ENCODE results near the gene FEV.

GRCh38 chr2:218962859-218963492 is 22.0 kb downstream of the FEV start:
- TF ChIP-seq, protein P1, sequence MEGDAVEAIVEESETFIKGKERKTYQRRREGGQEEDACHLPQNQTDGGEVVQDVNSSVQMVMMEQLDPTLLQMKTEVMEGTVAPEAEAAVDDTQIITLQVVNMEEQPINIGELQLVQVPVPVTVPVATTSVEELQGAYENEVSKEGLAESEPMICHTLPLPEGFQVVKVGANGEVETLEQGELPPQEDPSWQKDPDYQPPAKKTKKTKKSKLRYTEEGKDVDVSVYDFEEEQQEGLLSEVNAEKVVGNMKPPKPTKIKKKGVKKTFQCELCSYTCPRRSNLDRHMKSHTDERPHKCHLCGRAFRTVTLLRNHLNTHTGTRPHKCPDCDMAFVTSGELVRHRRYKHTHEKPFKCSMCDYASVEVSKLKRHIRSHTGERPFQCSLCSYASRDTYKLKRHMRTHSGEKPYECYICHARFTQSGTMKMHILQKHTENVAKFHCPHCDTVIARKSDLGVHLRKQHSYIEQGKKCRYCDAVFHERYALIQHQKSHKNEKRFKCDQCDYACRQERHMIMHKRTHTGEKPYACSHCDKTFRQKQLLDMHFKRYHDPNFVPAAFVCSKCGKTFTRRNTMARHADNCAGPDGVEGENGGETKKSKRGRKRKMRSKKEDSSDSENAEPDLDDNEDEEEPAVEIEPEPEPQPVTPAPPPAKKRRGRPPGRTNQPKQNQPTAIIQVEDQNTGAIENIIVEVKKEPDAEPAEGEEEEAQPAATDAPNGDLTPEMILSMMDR (IDR thresholded peaks at IDR 0.05) = no peak
- no peak for TF ChIP-seq POLR2A (IDR thresholded peaks at IDR 0.05)
- TF ChIP-seq POLR2AphosphoS5 (IDR thresholded peaks at IDR 0.05) = no peak

All from prostate gland (tissue), 2 donors.